ENCODE data around the gene ANK3.

DNA sequence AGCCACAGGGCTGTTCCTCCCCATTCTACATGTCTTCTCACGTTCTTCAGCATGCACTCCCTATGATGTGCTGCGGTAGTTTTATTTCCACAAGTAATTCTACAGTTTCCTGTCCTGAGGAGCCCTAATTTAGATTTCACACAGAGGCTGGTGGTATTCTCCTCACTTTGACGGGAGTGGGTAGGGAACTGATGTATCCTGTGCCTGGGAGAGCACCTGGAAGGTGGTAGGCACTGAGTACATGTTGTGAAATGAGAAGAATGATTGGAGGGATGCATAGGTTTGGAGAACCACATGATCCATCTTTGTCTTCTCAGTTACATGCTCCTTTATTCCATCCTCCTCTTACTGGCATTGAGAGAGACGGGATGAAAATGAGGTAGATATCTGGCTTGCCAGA lies 365.2 kb downstream of the ANK3 start:
- TF ChIP-seq GATA2 (IDR thresholded peaks at IDR 0.05; ENCODE audit: low read depth, low read length) (no peak), GATA3 (IDR thresholded peaks at IDR 0.05; ENCODE audit: low read depth, low read length) (no peak)
